IgD-negative memory B cell (primary cell): ENCODE measurements around the gene SLC39A6. TPM values are rescaled to one million over a fixed set of nuclear protein-coding genes. Genes with fewer than 3 reads are reported as not detected.
"Not testable (repeated sequence)": the region's sequence is repeated elsewhere in the genome, so short reads cannot be mapped to it uniquely, and the experiment has no call there.

Experiments
- H3K27ac Mint-ChIP-seq, 3 donors: one replicate each; pipeline ENCODE4 v1.8.0; 2020 to 2022; ENCODE audit warnings: mild to moderate bottlenecking in 3 of 3, mixed read lengths in 3 of 3, moderate library complexity in 1 of 3
- H3K27me3 Mint-ChIP-seq: one replicate; pipeline ENCODE4 v1.8.0; 2021; ENCODE audit warnings: mixed read lengths
- H3K36me3 Mint-ChIP-seq: one replicate; pipeline ENCODE4 v1.8.0; 2020; ENCODE audit warnings: mild to moderate bottlenecking, mixed read lengths
- H3K4me1 Mint-ChIP-seq, 3 donors: one replicate each; pipeline ENCODE4 v1.8.0; 2020 to 2022; ENCODE audit warnings: mixed read lengths in 3 of 3, mild to moderate bottlenecking in 1 of 3
- H3K4me3 Mint-ChIP-seq, 4 donors: one replicate each; pipeline ENCODE4 v1.8.0; 2020 to 2022; ENCODE audit warnings: mild to moderate bottlenecking in 4 of 4, mixed read lengths in 4 of 4, moderate library complexity in 3 of 4
- H3K9me3 Mint-ChIP-seq, 3 donors: one replicate each; pipeline ENCODE4 v1.8.0; 2020 to 2021; ENCODE audit warnings: mixed read lengths in 3 of 3, mild to moderate bottlenecking in 1 of 3
- polyA plus RNA-seq: library from polyadenylated mRNA; unstranded; fragments of 300-500 nt; fragmentation: Illumina TruSeq; gene quantifications from one replicate; pipeline ENCODE4 v1.2.3, GENCODE V29; 2021

The SLC39A6 gene
- polyA plus RNA-seq, 1 donor from 2014 or later, result 24.3 TPM

GRCh38 chr18:36127836-36128529, 1.2 kb downstream of the SLC39A6 start:
- peak overlapping the region; percentile 96 to 100 (median 98) for H3K4me3 Mint-ChIP-seq
- H3K4me1 Mint-ChIP-seq, result peaks cover 32 to 43% (median 36%) of the 10 kb centered on the region in 3 donors
- peaks cover 2% of the 10 kb centered on the region for H3K36me3 Mint-ChIP-seq
- H3K9me3 Mint-ChIP-seq, result no peaks in the 10 kb centered on the region
- H3K27ac Mint-ChIP-seq, result peak overlapping the region; percentile 72 to 98 (median 81)
- no peaks in the 10 kb centered on the region for H3K27me3 Mint-ChIP-seq

GRCh38 chr18:36126668-36127067, 2.5 kb downstream of the SLC39A6 start:
- peak overlapping the region in 1 of 3 donors; percentile 80 for H3K27ac Mint-ChIP-seq
- no peaks in the 10 kb centered on the region for H3K36me3 Mint-ChIP-seq
- H3K4me1 Mint-ChIP-seq, result peaks cover 21 to 32% (median 28%) of the 10 kb centered on the region in 3 donors
- no peaks in the 10 kb centered on the region for H3K27me3 Mint-ChIP-seq
- no peaks in the 10 kb centered on the region for H3K9me3 Mint-ChIP-seq
- peak overlapping the region in 2 of 4 donors; percentile 30 to 79 for H3K4me3 Mint-ChIP-seq

DNA sequence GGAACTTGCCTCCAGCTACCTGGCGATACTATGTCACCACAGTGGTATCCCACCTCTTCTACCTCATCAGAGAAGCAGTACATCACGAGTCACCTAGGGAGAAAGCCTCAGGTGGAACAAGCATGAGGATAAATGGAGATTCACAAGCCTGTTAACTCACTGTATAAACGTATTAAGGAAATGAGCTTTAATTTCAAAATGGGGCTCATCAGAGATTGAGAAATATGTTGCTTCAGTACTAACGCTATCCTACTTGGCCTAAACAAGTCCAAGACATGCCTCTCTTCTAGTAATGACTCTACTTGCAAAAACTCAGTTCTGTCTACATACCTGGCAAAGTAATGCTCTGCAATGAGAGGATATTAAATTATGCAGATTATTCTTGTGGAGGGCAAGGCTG, 4.3 kb downstream of the SLC39A6 start:
- peaks cover 11 to 22% (median 17%) of the 10 kb centered on the region in 3 donors for H3K4me1 Mint-ChIP-seq
- H3K27ac Mint-ChIP-seq, result no peak overlapping the region
- peaks cover 4% of the 10 kb centered on the region for H3K36me3 Mint-ChIP-seq
- peak overlapping the region in 1 of 4 donors; percentile 4 for H3K4me3 Mint-ChIP-seq
- no peaks in the 10 kb centered on the region for H3K27me3 Mint-ChIP-seq
- H3K9me3 Mint-ChIP-seq, result no peaks in the 10 kb centered on the region

DNA sequence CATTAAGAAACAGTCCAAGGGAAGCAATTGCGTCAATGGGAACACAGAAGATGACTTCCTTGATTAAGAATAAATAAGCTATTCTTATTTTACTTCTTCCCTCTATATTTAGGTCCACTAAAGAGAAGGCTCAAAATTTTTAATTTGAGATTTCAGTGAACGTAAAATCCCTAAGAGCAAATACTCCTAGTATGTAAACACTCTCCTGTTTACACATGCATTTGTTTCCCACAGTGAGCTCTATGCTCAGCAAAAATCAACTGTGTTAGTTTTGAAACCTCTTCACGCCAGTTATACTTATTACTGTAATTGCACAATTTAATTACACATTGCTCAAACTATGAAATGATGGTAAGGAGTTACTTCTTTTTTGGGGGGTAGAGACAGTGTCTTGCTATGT, 8.8 kb downstream of the SLC39A6 start:
- Mint-ChIP-seq H3K36me3 (peaks cover 8% of the 10 kb centered on the region), H3K4me1 (peaks cover 0 to 5% (median 0%) of the 10 kb centered on the region in 3 donors), H3K4me3 (no peak overlapping the region), H3K9me3 (no peaks in the 10 kb centered on the region), H3K27me3 (no peaks in the 10 kb centered on the region), H3K27ac (no peak overlapping the region)

GRCh38 chr18:36116771-36117170, 12.4 kb downstream of the SLC39A6 start:
- peaks cover 16% of the 10 kb centered on the region for H3K36me3 Mint-ChIP-seq
- not testable (repeated sequence) for H3K9me3 Mint-ChIP-seq, H3K4me3 Mint-ChIP-seq, H3K4me1 Mint-ChIP-seq, H3K27me3 Mint-ChIP-seq
- H3K27ac Mint-ChIP-seq, result peak overlapping the region in 1 of 3 donors; percentile 47

- H3K27me3 Mint-ChIP-seq, result no peaks in the 10 kb centered on the region
- H3K27ac Mint-ChIP-seq, result no peak overlapping the region
- H3K36me3 Mint-ChIP-seq, result peaks cover 15% of the 10 kb centered on the region
- no peaks in the 10 kb centered on the region for H3K9me3 Mint-ChIP-seq
- peaks cover 0 to 3% (median 0%) of the 10 kb centered on the region in 3 donors for H3K4me1 Mint-ChIP-seq
- no peak overlapping the region for H3K4me3 Mint-ChIP-seq
Observed at GRCh38 chr18:36114738-36115137, 14.4 kb downstream of the SLC39A6 start.

DNA sequence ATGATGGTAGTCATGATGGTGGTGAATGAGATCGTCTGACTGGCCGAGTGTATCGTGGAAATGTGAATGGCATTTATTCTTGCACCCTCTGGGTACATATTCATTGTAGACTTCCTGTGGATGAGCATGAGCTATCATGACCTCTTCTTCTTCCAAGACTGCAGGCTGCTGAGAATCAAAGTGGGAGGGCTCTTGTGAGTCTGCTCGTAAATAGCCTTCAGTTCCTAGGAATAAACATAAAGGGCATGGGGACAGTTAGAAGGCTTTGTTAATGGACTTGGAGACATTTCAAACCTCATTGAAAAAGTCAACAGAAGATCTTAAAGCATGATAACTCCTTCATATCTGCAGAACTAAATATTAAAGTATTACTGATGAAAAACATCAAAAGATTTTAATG, 14.9 kb downstream of the SLC39A6 start:
- peaks cover 0 to 3% (median 0%) of the 10 kb centered on the region in 3 donors for H3K4me1 Mint-ChIP-seq
- no peaks in the 10 kb centered on the region for H3K27me3 Mint-ChIP-seq
- H3K4me3 Mint-ChIP-seq, result no peak overlapping the region
- H3K36me3 Mint-ChIP-seq, result peaks cover 18% of the 10 kb centered on the region
- H3K27ac Mint-ChIP-seq, result no peak overlapping the region
- H3K9me3 Mint-ChIP-seq, result no peaks in the 10 kb centered on the region

- Mint-ChIP-seq H3K36me3 (peaks cover 19% of the 10 kb centered on the region), H3K27me3 (no peaks in the 10 kb centered on the region), H3K4me3 (no peak overlapping the region), H3K27ac (no peak overlapping the region), H3K9me3 (no peaks in the 10 kb centered on the region), H3K4me1 (no peaks in the 10 kb centered on the region)
Observed at GRCh38 chr18:36112302-36112701, 16.8 kb downstream of the SLC39A6 start.

DNA sequence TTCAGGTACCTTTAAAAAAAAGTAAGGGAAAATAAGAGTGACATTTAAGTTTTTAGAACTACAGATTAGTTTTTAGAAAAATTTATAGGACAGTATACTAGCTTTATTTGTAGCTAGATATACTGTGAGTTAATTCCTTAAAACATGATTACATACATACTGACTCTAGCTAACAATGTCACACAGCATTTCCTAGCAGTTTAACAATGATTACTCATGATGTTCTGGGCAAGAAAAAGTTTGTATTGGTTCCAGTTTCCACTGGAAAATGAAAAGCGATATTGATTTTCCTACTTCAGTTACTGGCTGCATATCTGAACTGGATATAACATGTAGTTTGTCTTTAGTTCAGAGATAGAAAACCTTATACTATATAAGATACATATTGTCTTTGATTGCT, 19.4 kb downstream of the SLC39A6 start:
- Mint-ChIP-seq H3K4me3 (no peak overlapping the region), H3K27me3 (no peaks in the 10 kb centered on the region), H3K9me3 (peaks cover 0 to 3% (median 0%) of the 10 kb centered on the region in 3 donors), H3K4me1 (no peaks in the 10 kb centered on the region), H3K36me3 (peaks cover 10% of the 10 kb centered on the region), H3K27ac (no peak overlapping the region)

DNA sequence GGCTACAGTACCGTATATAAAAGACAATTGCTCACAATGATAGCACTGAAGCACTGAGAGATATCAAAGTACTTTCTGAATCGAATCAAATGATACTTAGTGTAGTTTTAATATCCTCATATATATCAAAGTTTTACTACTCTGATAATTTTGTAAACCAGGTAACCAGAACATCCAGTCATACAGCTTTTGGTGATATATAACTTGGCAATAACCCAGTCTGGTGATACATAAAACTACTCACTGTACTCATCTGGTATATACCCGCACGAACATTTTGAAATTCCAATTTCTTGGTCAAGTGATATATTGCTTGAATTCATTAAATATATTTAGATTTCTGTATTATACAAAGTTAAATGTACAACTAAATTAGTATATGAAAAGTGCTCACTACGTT, 20.5 kb downstream of the SLC39A6 start:
- Mint-ChIP-seq H3K4me3 (no peak overlapping the region), H3K36me3 (peaks cover 10% of the 10 kb centered on the region), H3K27me3 (no peaks in the 10 kb centered on the region), H3K9me3 (peaks cover 0 to 3% (median 0%) of the 10 kb centered on the region in 3 donors), H3K27ac (no peak overlapping the region), H3K4me1 (no peaks in the 10 kb centered on the region)

- Mint-ChIP-seq H3K4me1 (no peaks in the 10 kb centered on the region), H3K27me3 (no peaks in the 10 kb centered on the region), H3K27ac (no peak overlapping the region), H3K9me3 (peaks cover 0 to 3% (median 0%) of the 10 kb centered on the region in 3 donors), H3K36me3 (peaks cover 10% of the 10 kb centered on the region), H3K4me3 (no peak overlapping the region)
Observed at GRCh38 chr18:36108196-36108595, 20.9 kb downstream of the SLC39A6 start.

- H3K4me1 Mint-ChIP-seq, result no peaks in the 10 kb centered on the region
- H3K36me3 Mint-ChIP-seq, result peaks cover 12% of the 10 kb centered on the region
- H3K4me3 Mint-ChIP-seq, result no peak overlapping the region
- peaks cover 0 to 3% (median 0%) of the 10 kb centered on the region in 3 donors for H3K9me3 Mint-ChIP-seq
- no peaks in the 10 kb centered on the region for H3K27me3 Mint-ChIP-seq
- H3K27ac Mint-ChIP-seq, result no peak overlapping the region
Observed at GRCh38 chr18:36107477-36107876, 21.7 kb downstream of the SLC39A6 start.

DNA sequence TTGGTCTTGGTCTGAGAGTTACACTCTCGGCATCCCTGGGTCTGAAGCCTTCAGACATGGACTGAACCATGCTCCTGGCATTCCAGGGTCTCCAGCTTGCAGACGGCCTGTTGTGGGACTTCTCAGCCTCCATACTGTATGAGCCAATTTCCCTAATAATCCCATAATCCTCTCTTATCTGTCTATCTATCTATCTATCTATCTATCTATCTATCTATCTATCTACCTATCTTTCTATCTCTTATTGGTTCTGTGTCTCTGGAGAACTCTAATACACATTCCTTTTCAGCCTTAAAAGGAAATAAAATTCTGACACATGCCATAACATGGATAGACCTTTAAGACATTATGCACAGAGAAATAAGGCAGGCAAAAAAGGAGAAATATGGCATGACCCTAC, 24.4 kb downstream of the SLC39A6 start:
- peaks cover 6% of the 10 kb centered on the region for H3K36me3 Mint-ChIP-seq
- no peaks in the 10 kb centered on the region for H3K4me1 Mint-ChIP-seq
- H3K9me3 Mint-ChIP-seq, result peaks cover 0 to 8% (median 0%) of the 10 kb centered on the region in 3 donors
- peaks cover 5% of the 10 kb centered on the region for H3K27me3 Mint-ChIP-seq
- no peak overlapping the region for H3K4me3 Mint-ChIP-seq
- no peak overlapping the region for H3K27ac Mint-ChIP-seq

DNA sequence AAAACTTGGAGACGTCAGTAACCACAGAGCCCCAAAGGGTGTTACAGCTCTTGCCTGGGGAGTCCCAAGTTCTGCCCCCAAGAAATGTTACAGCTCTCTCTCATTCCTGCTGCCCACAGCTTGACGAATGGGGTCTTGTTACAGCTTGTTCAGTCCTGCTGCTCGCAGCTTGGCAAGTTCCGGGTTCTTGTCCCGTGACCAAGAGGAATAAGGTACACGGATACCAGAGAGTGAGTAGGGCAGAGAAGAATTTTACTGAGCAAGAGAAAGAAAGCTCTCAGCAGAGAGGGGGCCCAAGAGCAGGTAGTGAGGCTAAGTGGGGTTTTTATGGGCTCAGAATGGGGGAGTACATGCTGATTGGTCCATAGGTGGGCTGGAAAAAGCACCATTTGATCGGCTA, 27.2 kb downstream of the SLC39A6 start:
- Mint-ChIP-seq H3K9me3 (peaks cover 0 to 8% (median 0%) of the 10 kb centered on the region in 3 donors), H3K4me1 (no peaks in the 10 kb centered on the region), H3K36me3 (peaks cover 2% of the 10 kb centered on the region), H3K4me3 (no peak overlapping the region), H3K27ac (no peak overlapping the region), H3K27me3 (peaks cover 5% of the 10 kb centered on the region)

DNA sequence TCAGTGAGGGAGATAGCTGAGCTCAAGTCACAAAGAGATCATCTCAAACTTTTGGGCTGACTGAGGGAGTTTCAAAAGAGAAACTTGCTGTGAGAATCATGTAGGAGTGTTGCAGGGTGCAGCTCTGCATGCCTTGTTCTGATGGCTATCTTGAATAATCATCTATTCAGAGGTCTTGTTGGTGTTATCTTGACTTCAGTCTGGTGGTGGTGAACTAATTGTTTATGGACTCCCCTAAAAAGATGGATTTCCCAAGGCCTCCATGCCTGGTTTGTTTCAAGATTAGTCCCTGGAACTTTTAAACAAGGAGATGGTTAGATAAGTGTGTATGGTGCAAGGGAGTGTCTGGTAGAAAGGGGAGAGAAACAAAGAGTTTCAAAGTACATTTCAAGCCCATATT, 29.8 kb downstream of the SLC39A6 start:
- H3K27me3 Mint-ChIP-seq, result peaks cover 5% of the 10 kb centered on the region
- no peak overlapping the region for H3K4me3 Mint-ChIP-seq
- H3K27ac Mint-ChIP-seq, result no peak overlapping the region
- H3K4me1 Mint-ChIP-seq, result peaks cover 0 to 4% (median 0%) of the 10 kb centered on the region in 3 donors
- peaks cover 0 to 5% (median 0%) of the 10 kb centered on the region in 3 donors for H3K9me3 Mint-ChIP-seq
- peaks cover 2% of the 10 kb centered on the region for H3K36me3 Mint-ChIP-seq

DNA sequence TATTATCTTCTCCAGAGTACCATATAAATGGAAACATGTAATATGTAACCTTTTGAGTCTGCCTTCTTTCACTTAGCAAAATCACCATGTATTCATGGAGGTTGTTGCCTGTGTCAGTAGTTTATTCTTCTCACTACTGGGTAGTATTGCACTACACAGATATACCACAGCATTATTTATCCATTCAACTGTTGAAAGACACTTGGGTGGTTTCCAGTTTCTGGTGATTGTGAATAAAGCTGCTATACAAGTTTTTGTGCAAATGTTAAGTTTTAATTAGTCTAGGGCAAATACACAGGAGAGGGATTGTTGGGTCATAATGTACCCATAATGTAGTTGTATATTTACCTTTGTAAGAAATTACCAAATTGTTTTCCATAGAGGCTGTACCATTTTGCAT, 32.2 kb downstream of the SLC39A6 start:
- Mint-ChIP-seq H3K4me1 (peaks cover 0 to 6% (median 4%) of the 10 kb centered on the region in 3 donors), H3K9me3 (peaks cover 0 to under 1% (median 0%) of the 10 kb centered on the region in 3 donors), H3K4me3 (no peak overlapping the region)

More for the DNA sequence above, 32.2 kb downstream of the SLC39A6 start:
- Mint-ChIP-seq H3K36me3 (no peaks in the 10 kb centered on the region), H3K27ac (no peak overlapping the region), H3K27me3 (peaks cover 4% of the 10 kb centered on the region)
